Brain pericyte (primary cell): ENCODE results near the gene POLA2.

ENCODE experiments used
- DNase-seq: peaks from one replicate; pipeline ENCODE4 v3.0.0-alpha.2; 2012; ENCODE audit warnings: low read depth, low spot score

Gene POLA2

DNA sequence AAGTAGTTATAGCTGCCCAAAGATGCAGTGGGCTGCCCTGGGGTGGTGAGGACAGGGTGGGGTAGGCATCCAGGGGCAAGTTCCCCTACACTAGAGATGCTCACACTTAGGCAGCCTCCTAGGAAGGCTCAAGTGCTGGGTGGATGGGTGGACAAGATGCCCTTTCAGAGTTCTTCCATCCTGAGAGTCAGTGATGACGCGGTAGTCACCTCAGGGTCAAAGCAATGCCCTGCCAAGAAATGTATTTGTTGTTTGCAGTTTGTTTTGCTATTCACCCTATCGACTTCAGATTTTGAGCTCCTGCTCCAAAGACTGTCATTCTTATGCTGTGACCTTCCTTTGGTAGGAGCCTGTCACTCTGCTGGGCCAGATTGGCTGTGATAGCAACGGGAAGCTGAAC lies 18.9 kb downstream of the POLA2 start:
- no peak for DNase-seq

DNA sequence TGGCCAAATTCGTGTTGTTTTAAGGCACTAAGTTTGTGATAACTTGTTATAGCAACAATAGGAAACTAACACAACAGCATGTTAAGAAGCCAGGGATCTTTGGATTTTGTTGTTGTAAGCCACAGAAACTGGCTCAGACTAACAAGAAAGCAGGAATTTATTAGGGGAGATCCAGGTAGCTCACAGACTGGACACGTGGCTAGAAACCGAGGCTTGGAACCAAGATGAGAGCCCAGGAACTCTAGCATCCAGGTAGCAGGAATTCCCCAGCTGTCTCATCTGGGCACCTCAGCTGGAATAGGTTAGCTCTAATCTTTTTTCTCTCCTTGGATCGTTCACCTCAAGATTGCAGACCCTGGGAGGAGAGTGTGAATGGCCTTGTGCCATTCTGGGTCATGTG lies 24.9 kb downstream of the POLA2 start:
- no peak for DNase-seq

DNA sequence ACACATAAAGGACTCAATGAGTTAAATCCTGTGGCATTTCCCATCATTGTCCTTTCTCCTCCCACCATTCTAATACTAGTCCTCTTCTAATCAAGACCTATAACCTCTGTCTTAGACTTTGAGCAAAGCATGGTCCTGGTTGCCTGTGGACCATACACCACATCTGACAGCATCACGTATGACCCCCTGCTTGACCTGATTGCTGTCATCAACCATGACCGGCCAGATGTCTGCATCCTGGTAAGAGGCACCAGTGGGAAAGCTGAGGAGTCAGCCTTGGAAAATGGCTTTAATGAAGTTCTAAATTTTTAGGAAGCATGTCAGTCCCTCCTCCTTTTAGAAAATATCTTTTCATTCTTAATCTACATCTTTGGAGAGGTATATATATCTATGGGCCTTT lies 25.8 kb downstream of the POLA2 start:
- DNase-seq: no peak

DNA sequence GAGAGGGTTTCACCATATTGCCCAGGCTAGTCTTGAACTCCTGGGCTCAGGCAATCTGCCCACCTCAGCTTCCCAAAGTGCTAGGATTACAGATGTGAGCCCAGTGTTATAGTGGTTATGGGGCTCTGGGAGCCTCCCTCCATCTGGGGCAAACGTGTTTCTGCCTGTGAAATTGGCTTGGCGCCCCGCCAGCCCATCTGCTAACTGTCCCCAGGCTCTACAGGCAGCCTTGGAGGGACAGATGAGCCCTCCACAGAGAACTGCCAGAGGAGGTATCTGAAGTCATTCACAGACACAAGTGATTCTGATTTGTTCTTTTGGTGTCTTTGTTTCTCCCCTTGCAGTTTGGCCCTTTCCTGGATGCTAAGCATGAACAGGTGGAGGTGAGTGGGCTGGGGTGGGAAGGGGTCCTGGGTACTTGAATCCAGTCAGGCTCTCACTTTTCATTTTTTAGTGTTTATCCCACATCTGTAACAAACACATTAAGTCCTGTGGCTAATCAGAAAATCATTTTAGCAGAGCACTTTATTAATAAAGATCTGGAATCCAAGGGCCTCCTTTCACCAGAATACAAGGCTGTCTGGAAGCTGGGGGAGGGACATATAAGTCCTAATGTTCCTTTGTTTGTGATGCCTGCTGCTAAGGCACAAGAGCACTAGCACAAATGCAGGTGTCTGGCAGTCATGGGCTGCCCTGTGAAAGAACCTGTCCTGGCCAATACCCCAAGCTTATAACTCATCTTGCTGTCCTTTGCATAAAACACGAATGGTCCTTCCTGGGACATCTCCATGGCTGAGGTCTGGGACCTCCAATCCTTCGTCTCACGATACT lies 27.2 kb downstream of the POLA2 start:
- no peak for DNase-seq

DNA sequence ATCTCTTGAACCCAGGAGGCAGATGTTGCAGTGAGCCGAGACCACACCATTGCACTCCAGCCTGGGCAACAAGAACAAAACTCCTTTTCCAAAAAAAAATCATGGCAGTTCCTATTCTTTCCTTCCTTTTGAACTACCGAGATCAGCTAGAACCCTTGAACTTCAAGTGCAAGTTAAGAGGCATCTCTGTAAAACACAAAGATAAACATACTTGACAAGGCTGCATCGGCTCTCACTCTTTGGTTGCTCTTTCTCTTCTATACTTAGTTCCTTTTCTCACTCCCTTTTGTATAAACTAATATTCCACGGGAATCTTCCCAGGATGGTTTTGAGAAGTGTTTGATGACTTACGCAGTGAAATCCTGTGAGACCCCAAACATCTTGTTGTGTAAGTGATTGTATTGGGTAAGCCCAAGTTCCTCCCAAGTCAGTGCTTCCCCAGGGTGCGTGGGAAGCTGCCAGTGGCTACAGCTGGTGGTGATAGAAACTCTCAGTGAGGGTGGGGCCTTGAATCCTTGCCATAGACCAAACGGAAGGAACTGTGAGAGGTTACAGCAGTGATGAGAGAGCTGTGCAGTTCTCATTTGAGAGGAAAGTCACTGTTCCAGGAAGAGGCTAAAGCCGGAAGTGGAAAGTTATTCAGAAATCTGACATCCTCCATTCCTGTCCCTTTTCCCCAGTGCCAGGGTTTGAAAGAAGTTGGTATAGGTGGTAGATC lies 28.8 kb downstream of the POLA2 start:
- DNase-seq: peak; percentile 98

DNA sequence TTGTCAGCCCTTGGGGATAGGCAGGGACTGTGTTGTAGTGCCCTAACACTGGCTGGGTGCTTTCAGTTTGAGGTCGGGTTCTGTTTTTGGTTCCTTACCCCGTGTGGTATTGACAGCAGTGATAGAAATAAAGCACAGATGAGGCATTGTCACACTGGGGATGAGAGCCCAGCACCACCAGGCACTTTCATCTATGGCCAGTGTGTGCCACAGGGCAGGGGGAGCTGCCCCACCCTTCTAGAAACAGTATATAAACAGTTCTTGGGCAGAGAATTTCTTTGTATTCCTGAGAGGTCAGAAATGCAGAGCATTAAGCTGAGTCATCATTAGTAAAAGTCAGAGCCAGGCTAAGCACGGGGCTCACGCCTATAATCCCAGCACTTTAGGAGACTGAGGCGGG lies 29.9 kb downstream of the POLA2 start:
- no peak for DNase-seq

DNA sequence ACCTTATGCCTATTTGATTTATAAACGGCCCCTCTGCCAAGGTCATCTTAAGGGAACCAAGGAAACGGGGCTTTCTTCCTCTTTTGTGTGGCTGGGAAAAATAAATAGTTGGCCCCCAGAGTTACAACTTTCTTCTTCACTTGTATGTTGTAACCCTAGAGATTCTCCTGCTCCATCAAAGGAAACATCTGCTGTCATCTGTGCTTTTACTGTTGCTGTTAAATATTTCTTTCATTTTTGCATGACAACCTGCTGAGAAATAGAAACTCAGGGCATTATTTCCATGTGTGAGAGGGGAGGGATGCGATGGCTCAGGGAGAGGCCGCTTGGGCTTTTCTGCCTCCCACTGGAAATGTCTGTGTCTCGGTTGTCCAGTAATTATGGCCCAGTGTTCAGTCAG lies 31.1 kb downstream of the POLA2 start:
- no peak for DNase-seq

DNA sequence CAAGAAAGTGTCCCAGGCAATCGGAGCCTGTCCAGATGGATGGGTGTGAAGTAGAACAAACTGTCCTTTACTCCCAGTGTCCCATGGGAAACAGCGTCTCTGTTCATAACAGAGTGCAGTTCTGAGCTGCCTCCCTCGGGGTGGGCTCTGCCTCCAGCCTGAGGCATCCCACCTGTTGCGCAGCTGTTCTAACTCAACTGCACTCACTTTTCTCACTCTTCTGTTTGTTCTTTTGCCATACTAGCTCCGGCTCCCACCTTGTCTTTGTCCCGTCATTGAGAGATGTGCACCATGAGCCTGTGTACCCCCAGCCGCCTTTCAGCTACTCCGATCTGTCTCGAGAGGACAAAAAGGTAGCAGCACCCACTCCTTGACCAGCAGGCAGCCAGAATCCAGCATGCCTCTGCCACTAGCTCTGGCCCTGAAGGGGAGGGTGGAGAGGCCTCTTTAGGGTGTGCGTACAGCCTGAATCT lies 32.2 kb downstream of the POLA2 start:
- DNase-seq: no peak

DNA sequence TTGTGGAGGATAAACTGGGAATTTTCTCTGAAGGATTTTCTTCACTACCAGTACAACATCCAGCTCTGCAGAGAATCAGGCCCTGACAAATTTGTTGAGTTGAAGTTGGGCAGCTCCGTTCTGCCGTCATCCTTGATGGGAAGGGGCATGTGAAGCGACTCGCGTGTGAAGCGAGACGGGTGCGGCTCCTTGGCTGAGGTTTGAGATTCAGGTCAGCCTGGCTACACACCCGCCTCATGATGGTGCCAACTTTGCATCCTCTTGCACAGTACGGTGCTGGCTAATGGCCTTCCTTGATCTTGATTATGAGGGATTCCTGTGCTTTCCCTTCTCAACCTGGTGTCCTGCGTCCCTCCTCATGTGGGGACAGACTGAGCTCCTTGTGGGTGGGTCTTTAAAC lies 33.2 kb downstream of the POLA2 start:
- DNase-seq: no peak

DNA sequence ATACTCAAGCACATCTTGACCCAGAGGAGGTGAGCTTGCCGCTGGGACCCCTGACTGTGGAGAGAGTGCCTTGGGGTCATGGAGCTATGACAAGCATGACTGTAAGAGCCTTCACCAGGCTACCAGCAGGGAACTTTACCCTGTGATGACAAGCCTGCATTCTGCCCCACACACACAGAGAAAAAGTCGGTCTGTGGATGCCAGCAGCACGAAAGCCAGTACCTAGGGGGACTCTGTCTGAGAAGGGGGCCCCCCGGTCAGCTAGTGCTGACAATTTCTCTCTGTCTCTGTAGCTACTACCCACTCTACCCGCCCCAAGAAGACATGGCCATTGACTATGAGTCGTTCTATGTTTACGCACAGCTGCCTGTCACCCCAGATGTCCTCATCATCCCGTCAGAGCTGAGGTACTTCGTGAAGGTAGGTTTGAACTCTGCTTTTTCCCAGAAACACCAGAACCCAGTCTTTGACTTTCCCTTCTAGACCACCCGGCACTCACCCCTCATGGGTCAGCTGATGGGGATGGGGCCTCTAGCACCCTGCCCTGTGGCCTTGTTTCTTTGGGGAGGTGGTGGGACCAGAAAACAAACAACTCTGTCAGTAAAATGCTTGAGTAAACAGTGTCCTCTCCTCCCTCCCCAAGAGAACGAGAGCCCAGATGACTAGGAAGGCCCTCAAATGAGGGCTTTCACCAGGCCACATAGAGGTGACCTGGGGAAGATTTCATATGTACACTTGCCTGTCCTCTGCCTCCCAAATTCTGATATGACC lies 34.0 kb downstream of the POLA2 start:
- no peak for DNase-seq

DNA sequence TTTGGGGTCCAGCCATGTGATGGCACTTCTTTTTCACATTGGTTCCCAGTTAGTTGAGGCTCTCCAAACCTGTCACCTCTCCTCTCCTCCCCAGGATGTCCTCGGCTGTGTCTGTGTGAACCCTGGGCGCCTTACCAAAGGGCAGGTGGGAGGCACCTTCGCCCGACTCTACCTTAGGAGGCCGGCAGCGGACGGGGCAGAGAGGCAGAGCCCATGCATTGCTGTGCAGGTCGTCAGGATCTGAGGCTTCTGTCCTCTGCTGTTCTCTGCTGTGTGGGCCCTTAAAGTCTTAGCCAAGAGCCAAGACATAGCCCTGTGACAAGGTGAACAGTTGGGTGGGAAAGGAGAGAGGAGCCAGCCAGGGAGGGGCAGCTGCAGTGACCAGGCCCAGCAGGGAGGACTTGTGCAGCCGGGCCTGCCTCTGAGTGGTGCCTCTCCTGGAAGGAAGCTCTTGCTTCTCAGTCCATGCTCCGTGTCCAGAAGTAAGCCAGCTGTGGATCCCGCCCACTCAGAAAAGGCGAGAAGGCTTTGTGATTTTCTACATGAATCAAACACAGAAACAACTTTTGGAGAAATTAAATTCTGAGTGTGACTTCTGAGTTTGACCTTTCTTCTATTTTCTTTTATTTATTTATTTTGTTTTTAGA lies 35.4 kb downstream of the POLA2 start:
- no peak for DNase-seq

DNA sequence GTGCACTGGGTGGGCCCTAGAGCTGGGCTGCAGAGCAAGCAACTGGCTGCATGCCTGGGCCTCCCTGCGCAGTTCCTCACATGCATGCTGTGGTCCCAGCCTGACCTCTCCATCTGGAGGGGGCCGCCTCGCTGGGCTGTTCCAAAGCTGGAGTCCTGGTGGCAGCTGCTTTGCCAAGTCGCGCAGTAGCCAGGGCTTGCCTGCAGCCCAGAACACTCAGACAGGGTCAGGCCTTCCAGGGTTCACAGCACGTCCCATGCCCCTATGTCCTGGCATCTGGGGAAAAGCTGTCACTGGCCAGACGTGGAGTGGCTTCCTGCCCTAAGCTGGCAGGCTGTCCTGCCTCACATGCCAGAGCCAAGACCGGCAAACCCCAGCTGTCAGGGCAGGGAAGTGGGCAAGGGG lies 36.4 kb downstream of the POLA2 start:
- peak; percentile 74 for DNase-seq

DNA sequence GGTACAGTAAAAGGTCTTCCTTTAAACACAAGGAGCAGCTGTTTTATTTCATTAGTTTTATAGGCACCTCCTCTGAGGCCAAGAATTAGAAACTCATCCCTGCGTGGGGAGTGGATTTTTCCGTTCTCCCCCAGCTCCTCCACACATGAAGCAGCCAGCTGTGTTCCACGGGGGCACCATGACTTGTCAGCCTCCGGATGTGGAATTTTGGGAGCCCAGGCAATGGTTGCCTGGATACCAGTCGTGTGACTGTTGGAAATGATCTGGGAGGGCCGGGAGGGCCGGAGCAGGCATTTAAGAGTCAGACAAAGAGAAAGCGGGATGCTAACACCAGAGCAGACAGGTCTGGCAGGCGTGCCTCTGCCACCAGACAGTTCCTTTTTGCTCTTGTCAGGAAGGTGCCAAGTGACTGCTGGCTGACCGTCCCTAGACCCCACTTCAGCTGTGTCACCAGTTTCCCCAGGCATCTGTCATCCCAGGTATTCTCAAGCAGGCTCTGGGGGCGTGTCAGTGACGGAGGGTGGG lies 37.0 kb downstream of the POLA2 start:
- no peak for DNase-seq

DNA sequence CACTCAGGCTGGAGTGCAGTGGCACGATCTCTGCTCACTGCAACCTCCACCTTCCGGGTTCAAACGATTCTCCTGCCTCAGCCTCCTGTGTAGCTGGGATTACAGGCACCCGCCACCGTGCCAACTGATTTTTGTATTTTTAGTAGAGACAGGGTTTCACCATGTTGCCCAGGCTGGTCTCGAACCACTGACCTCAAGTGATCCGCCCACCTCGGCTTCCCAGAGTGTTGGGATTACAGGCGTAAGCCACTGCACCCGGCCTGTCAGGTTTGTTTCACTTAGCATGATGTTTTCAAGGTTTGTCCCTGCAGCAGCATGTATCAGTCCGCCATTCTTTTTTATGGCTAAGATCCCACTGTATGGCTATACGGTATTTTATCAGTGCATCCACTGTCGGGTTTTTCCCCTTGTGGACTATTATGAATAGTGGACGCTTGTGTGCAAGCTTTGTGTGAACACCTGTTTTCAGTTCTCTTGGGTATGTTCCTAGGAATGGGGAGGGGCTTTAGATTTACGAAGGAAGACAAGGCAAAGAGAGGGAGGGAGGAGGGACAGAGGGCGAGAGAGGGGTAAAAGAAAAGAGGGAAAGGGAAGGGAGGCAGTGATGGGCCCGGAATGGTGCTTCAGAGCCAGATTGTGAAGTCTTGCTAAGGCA lies 39.0 kb downstream of the POLA2 start:
- no peak for DNase-seq

DNA sequence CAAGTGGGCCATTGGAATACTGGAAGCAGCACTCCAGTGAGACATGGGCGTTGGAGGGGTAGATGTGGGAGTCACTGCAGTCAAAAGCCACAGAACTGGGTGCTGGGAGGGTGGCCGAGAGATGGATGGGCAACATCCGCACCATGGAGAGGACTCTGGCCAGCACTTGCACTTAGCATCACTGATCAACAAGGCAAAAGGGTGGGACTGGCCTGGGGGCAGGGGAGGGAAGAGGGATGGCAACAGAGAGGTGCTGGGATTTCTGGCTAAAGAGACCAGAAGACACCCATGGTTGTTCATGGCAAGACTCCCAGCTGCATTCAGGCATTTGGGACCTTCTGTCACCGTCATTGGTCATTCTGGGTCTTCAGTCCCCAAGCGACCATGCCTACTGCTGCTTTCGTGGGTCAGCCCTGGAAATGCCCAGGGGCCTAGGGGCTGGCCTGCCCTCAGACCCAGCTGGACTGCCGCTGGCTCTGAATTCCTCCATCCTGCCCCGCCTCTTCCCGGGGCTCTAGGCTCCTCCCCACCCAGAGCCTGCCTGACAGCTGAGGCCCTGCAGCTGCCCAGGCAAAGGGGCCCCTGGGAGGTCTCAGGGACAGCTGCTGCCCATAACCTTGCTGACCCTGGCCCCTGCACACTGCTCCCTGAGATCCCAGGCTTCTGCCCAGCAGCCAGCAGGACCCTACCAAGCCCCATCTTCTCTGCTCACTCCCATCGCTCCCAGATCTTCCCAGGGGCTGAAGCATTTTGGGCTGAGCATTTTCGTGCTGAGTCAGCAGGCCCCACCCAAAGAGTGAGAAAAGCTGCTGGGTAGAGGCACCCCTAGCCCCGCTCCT lies 39.9 kb downstream of the POLA2 start:
- no peak for DNase-seq

DNA sequence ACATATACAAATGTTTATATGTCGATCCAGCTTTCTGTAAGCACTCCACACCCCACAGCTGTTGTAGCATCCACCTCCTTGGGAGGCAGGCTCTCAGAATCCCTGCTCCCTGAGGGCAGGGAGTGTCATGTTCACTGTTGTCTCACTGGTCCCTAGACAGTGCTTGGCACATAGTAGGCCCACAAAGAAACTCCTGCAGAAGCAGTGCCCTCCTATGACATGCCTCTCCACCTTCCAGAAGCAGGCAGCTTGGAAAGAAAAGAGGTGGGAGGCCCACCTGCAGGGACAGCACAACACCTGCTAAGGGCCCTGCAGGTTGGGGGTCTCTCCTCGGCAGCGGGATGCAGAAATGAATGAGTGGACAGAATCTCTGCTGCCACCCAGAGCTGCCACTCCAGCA lies 41.8 kb downstream of the POLA2 start:
- DNase-seq: no peak

DNA sequence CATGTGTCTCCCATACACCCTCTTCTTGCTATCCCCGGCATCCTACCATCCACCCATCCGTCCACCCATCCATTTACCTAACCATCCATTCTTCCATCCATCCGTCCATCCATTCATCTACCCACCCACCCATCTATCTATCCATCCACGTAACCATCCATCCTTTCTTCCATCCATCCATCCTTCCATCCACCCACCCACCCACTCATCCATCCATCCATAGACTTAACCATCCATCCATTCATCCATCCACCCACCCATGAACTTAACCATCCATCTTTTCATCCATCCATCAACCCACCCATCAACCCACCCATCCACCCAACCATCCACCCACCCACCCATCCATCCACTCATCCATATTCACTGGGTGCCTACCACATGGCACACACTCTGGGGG lies 42.3 kb downstream of the POLA2 start:
- no peak for DNase-seq

DNA sequence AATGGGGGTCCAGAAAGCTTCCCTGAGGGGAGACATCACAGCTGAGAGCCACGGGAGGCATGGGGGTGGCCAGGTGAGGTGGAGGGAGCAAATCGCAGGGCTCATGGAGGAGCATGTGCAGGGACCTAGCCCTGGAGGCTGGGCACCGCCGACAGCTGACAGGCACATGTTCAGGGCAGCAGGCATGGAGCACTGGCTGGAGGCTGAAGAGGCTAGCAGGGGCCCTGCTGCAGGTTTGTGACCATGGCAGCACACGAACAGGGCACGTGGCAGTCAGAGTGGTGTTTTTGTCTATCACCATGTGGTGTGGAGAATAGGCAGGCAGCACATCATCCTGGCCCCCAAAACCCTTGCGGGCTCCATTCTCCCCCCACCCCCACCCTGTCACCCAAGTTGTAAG lies 42.9 kb downstream of the POLA2 start:
- no peak for DNase-seq

DNA sequence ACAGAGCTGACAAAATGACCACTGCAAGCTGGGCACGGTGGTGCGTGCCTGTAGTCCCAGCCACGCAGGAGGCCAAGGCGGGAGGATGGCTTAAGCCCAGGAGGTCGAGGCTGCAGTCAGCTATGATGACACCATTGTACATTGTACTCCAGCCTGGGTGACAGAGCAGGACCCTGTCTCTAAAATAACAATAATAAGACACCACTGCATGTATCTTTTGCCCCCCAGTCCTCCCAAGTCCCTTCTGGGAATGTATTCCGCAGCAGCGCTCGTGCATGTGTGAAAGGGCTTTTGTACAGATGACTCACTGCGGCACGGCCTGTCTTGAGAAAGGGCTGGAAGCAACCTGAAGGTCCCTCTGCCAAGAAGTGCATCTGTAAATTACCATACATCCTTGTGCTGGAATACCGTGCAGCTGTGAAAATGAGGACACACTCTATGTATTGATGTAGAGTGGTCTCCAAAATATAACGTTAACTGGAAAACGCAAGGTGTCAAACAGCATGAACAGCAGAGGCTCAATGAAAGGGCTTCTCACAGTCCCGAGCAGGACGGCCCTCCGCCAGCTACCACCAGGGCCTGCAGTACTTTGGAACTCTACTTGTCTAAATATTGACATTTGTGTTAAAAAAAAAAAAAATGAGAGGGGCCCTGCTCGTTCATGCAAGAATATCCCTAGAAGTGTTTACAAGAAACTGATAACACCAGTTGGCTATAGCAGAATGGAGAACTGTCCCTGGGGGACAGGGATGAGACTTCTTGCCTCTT lies 43.9 kb downstream of the POLA2 start:
- DNase-seq: no peak
